Glomerular endothelial cell (primary cell): ENCODE measurements around the gene TMEM125. TPM values are rescaled to one million over a fixed set of nuclear protein-coding genes. Genes with fewer than 3 reads are reported as not detected.

Experiments used
- DNase-seq: peaks from one replicate; pipeline ENCODE4 v3.0.0-alpha.2; 2011; ENCODE audit warnings: low read depth, low spot score; ENCODE audit errors: extremely low read depth
- total RNA-seq: library from RNA; depleted of rRNA; stranded (reverse); fragments of >200 nt; gene quantifications from 2 replicates; pipeline ENCODE4 v1.2.3, GENCODE V29; 2015

The TMEM125 gene
- total RNA-seq, 1 donor from 2014 or later, result not detected

DNA sequence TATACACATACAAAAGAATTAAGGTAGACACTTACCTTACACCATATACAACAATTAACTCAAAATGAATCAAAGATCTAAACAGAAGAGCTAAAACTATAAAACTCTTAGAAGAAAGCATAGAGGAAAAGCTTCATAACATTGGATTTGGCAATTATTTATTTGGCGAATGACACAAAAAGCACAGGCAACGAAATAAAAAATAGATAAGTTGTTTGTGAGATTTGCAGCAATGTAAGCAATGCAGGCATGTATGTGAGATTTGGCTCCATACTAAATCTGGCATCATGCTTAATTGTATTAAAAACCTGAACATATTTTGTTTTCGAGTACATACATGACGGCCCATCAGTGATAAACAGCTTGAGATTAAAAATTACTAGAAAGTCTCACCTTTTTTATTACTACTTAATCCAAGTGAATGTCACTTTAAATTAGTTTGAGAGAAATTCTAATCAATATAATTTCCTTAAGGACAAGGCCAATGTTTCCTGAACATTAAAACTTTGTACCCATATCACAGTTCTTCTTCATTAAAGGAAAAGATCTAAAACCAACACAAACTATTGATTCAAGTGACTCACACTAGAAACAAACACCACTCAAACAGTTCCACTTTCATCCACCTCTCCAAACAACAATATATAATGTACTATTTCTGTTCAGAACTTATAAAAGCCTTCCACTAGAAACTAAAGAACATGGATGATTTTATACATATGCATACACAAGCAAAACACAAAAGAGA, 23.1 kb upstream of the TMEM125 start:
- no peak for DNase-seq

- no peak for DNase-seq
These were observed 22.4 kb upstream of the TMEM125 start for GRCh38 chr1:43247256-43247921.

GRCh38 chr1:43250351-43250761, 19.4 kb upstream of the TMEM125 start:
- DNase-seq, result no peak

GRCh38 chr1:43251024-43251423, 18.8 kb upstream of the TMEM125 start:
- no peak for DNase-seq

GRCh38 chr1:43252225-43252624, 17.6 kb upstream of the TMEM125 start:
- DNase-seq, result no peak

- DNase-seq, result no peak
These were observed 16.6 kb upstream of the TMEM125 start for GRCh38 chr1:43253173-43253572.

DNA sequence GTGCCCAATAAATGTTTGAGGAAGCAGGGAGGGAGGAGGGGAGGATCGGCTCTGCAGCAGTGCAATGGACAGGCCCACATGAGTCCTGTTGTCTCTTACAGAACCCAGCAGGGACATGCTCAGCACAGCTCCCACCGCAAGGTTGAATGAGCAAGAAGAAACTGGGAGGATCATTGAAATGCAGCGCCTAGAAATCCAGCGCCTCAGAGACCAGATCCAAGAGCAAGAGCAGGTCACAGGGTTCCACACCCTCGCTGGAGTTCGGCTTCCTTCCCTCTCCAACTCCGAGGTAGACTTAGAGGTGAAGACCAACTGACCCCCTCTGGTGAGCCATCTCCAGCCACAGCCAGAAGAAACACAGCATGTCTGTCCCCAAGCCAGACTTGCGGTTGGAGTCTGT, 15.9 kb upstream of the TMEM125 start:
- no peak for DNase-seq

DNA sequence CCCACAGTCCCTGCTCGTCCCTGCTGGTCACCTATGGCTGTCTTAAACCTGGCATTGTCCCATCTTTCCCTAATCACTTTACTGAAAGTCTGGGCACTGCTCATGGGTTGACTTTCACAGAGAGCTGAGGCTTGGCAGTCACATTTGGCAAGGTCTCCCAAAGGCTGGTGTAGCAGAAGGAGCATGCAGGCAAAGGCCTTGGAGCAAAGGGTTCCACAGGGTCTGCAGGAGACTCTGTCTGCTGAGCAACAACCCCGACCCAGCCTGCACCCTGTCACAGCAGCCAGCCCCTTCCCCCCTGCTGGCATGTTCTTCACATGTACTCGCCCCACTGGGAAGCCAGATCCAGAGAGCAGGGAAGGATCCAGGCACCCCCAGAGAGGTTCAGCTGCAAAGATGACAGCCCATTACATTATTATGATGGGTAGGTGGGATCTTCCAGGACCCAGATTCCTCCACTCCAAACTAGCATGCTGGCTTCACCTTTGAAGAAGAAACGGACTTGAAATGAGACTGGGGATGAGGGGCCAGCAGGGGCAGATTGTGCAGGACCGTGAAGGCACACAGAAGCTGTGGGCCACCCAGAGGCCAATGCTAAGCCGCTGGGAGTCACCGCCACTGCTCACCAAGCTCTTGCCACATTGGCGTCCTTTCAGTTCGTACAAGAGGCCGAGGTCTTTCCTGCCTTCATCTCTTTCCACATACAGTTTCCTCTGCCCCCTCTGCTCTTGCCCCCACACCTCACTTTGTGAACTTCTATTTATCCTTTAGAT, 14.2 kb upstream of the TMEM125 start:
- no peak for DNase-seq

DNA sequence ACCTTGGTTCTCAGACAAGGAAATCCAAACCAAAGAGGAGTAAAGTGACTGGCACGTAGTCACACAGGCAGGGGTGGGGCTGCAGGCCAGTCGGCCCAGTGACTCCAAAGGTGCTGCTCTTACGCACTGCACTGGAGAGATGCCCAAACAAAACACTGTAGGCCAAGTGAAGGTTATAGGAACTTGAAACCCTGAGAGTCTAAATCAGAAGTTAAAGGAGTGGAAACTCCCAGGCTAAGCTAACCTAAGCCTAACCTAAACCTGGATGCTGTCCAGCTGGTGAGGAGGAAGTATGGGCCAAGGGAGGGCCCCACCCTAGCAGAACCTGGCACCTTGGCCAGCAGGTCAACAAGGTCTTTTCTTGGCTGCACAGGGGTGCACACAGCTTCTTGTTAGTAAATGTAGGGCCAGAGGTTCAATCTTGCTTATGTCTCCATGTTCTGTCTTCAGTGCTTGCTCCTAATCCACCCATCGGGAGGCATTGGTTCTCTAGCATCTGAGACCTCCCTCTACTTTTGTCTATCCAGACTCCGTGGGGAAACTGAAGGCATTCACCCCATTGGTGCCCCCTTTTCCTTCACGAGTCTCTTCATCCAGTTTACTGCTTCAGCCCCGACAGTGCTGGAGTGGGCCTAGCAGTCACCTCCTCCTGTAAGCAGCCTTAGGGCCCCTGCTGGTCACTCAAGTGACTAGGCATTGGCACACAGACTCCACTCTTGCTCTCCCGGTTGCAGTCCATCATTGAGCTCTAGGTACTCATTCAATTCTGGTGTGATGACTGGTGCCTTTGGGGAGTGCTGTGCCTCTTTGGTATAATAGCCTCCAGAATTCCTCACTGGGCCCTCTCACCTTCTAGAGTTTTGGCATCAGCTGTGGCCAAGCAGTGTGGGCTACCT, 12.9 kb upstream of the TMEM125 start:
- no peak for DNase-seq

DNA sequence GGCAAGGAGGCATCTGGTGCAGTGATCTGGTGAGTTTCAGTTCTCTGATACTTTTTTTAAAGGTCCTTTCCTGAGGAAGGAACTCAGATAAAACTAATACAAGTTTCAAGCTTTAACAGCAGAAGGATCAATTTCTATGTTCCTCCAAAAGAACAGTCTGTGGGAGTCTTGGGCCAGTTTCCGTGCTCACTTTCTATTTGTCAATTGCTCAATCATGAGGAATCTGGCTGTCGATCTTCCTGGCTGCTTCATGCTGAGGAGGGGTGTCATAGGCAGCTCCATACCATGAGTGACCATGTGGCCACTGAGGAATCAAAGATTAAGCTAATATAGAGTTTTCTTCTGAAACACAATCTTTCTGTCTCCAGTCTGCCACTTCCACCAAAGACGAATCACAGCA, 11.4 kb upstream of the TMEM125 start:
- no peak for DNase-seq

GRCh38 chr1:43265431-43265830, 4.4 kb upstream of the TMEM125 start:
- DNase-seq, result no peak

DNA sequence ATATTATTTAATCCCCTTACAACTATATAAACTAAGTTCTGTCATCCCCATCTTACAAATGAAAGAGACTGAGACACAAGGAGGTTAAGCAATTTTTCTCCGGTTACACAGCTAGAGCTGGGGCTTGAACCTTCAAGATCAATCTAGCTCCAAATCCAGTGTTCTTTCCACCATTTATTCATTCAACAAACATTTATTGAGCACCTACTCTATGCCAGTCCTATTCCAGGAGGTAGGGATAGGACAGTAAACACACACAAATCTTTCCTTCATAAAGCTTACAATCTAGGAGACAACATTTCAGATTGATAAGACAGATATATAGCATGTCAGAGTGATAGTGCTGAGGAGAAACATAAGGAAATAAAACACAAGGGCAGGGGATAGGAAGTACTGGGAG, 2.9 kb upstream of the TMEM125 start:
- no peak for DNase-seq

GRCh38 chr1:43267291-43267805, 2.4 kb upstream of the TMEM125 start:
- DNase-seq, result no peak

DNA sequence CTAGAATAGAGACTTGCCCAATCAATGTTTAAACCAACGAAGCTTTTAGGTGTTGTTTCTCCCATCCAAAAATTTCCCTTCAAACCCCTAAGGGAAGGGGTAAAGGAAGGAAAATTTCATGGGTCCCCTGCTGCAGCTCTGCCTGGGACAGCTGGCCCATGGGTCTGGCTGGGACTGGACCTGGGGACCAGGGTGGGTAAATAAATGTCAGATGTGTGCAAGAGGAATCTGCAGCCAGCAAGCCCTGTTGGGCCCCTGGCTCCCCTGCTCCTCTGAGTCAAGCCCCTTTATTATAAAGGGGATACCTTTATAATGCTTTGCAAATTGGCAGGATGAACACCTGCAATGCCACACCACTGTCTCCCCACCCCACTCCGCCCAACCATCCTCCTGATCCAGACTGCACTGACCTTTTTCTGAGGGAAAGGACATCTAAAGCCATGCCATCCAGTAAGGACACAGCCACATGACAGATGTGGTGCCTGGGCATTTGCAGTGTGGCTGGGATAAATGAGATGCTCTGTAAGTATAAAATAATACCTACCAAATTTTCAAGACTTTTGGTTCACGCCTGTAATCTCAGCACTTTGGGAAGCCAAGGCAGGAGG, 1.9 kb upstream of the TMEM125 start:
- DNase-seq, result no peak

DNA sequence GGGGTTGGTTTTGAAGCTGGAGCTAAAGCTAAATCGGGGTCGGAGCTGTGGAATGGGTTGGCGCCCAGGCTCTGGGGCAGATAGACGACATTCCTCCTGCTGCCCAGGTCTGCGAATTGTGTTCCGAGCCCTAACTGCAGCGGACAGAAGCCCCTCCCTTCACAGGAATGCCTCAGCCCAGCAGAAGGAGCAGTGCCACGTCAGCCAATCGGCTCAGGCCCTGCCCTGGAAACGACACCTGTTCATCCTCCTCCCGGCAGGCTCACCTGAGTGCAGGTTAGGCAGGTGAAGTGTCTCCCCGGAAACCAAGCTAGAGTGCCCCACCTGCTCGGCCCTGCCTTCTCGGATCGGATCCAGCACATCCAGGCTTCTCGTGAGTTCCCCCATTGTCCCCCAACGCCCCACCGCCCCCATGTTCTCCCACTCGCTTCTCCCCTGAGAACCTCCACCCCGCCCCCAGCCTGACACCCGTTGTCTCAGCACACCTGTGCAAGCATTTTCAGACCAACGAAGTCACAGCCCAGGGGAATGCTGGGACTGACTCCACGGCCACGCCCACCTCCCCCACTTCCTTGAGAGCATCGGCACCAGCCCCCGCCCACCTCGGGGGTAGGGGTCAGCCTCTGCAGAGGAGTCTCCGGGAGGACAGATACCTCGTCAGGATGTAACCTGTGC, 775 bp downstream of the TMEM125 start:
- DNase-seq, result no peak

- no peak for DNase-seq
These were observed 1.7 kb downstream of the TMEM125 start for GRCh38 chr1:43271186-43272118.

GRCh38 chr1:43272161-43272560, 2.4 kb downstream of the TMEM125 start:
- DNase-seq, result no peak
